Astrocyte (in vitro differentiated cells and primary cell): ENCODE results near the gene SEC62. TPM values are rescaled to one million over a fixed set of nuclear protein-coding genes. Genes with fewer than 3 reads are reported as not detected.

Experiments
- DNase-seq: peaks from one replicate; pipeline ENCODE4 v3.0.0-alpha.2; 2010; ENCODE audit warnings: low read depth
- FAIRE-seq: peaks from 2 replicates; lab custom pipeline; 2011; peaks lifted over from hg19 to GRCh38; lab: Jason Lieb, UNC
- H2AFZ ChIP-seq: 2 replicates; pipeline ENCODE4 v1.6.0; 2012; ENCODE audit warnings: low read depth, low read length, inconsistent platforms
- H3K27ac ChIP-seq: 2 replicates; pipeline ENCODE4 v1.5.1; 2011; ENCODE audit warnings: low read depth, low read length, inconsistent platforms
- H3K27me3 ChIP-seq: 2 replicates; pipeline ENCODE4 v1.6.0; 2011; ENCODE audit warnings: low read length, inconsistent platforms; ENCODE audit not compliant: insufficient read depth
- H3K36me3 ChIP-seq: 2 replicates; pipeline ENCODE4 v1.5.1; 2011; ENCODE audit warnings: low read length, inconsistent platforms; ENCODE audit not compliant: insufficient read depth
- H3K4me1 ChIP-seq: 2 replicates; pipeline ENCODE4 v1.5.1; 2011; ENCODE audit warnings: low read length, inconsistent platforms; ENCODE audit not compliant: insufficient read depth
- H3K4me2 ChIP-seq: 2 replicates; pipeline ENCODE4 v1.6.0; 2012; ENCODE audit warnings: low read length, inconsistent platforms
- H3K4me3 ChIP-seq: 2 replicates; pipeline ENCODE4 v1.5.1; 2011; ENCODE audit warnings: low read depth, mild to moderate bottlenecking, low read length, inconsistent platforms; ENCODE audit not compliant: insufficient read depth
- H3K79me2 ChIP-seq: 2 replicates; pipeline ENCODE4 v1.6.0; 2012; ENCODE audit warnings: mild to moderate bottlenecking, low read length, inconsistent platforms; ENCODE audit not compliant: insufficient read depth
- H3K9ac ChIP-seq: 2 replicates; pipeline ENCODE4 v1.6.0; 2012; ENCODE audit warnings: mild to moderate bottlenecking, low read length, inconsistent platforms
- H3K9me3 ChIP-seq: 2 replicates; pipeline ENCODE4 v1.5.1; 2012; ENCODE audit warnings: low read depth, mild to moderate bottlenecking, low read length, inconsistent platforms; ENCODE audit not compliant: insufficient read depth
- H4K20me1 ChIP-seq: 2 replicates; pipeline ENCODE4 v1.6.0; 2012; ENCODE audit warnings: low read length, inconsistent platforms; ENCODE audit not compliant: insufficient read depth
- H3K27ac Mint-ChIP-seq: one replicate; pipeline ENCODE4 v1.8.0; 2021; ENCODE audit warnings: mild to moderate bottlenecking, mixed read lengths; ENCODE audit not compliant: unreplicated experiment
- H3K27me3 Mint-ChIP-seq: one replicate; pipeline ENCODE4 v1.8.0; 2021; ENCODE audit warnings: low read depth, mixed read lengths; ENCODE audit not compliant: unreplicated experiment
- H3K36me3 Mint-ChIP-seq: one replicate; pipeline ENCODE4 v1.8.0; 2021; ENCODE audit warnings: low read depth, mixed read lengths; ENCODE audit not compliant: unreplicated experiment
- H3K4me1 Mint-ChIP-seq: one replicate; pipeline ENCODE4 v1.8.0; 2021; ENCODE audit warnings: low read depth, mixed read lengths; ENCODE audit not compliant: unreplicated experiment
- H3K4me3 Mint-ChIP-seq: one replicate; pipeline ENCODE4 v1.8.0; 2021; ENCODE audit warnings: mild to moderate bottlenecking, moderate library complexity, mixed read lengths; ENCODE audit not compliant: unreplicated experiment
- H3K9me3 Mint-ChIP-seq: one replicate; pipeline ENCODE4 v1.8.0; 2021; ENCODE audit warnings: mild to moderate bottlenecking, mixed read lengths; ENCODE audit not compliant: unreplicated experiment
- CTCF ChIP-seq: IDR thresholded peaks from 2 replicates; pipeline ENCODE4 v1.5.1; 2011; ENCODE audit warnings: low read depth, mild to moderate bottlenecking, inconsistent platforms, low read length, moderate library complexity; ENCODE audit not compliant: insufficient read depth
- EZH2 ChIP-seq: IDR thresholded peaks from 2 replicates; pipeline ENCODE4 v1.6.1; 2012; ENCODE audit warnings: mild to moderate bottlenecking, low read length, inconsistent platforms; ENCODE audit not compliant: insufficient read depth
- total RNA-seq: library from RNA; stranded (reverse); gene quantifications from 2 replicates; pipeline ENCODE4 v1.2.1, GENCODE V29; 2021

Gene SEC62
- total RNA-seq, 1 donor from 2014 or later, result 117 TPM

- Histone ChIP-seq H3K9ac (no peak overlapping the region), H2AFZ (no peak overlapping the region), H3K27ac (no peak overlapping the region), H3K27me3 (no peaks in the 10 kb centered on the region), H3K4me3 (no peak overlapping the region), H3K4me1 (no peaks in the 10 kb centered on the region), H3K79me2 (no peaks in the 10 kb centered on the region), H3K9me3 (peaks cover 2% of the 10 kb centered on the region), H3K4me2 (no peak overlapping the region), H4K20me1 (peaks cover 4% of the 10 kb centered on the region), H3K36me3 (peaks cover 36% of the 10 kb centered on the region)
- Mint-ChIP-seq H3K9me3 (no peaks in the 10 kb centered on the region), H3K4me1 (peaks cover 5% of the 10 kb centered on the region), H3K4me3 (no peak overlapping the region), H3K36me3 (peaks cover 6% of the 10 kb centered on the region), H3K27ac (no peak overlapping the region), H3K27me3 (no peaks in the 10 kb centered on the region)
- TF ChIP-seq EZH2, result no peak
- no peak for TF ChIP-seq CTCF
- DNase-seq (no peak), FAIRE-seq (no peak)
These were observed 29.5 kb downstream of the SEC62 start for GRCh38 chr3:169996063-169996462.

GRCh38 chr3:169998668-169999131 lies 32.1 kb downstream of the SEC62 start:
- H2AFZ ChIP-seq, result no peak overlapping the region
- H3K4me1 ChIP-seq, result no peaks in the 10 kb centered on the region
- DNase-seq (peak; percentile 80), FAIRE-seq (no peak)
- Mint-ChIP-seq H3K4me1 (peaks cover 5% of the 10 kb centered on the region), H3K9me3 (no peaks in the 10 kb centered on the region), H3K36me3 (peaks cover 2% of the 10 kb centered on the region), H3K4me3 (no peak overlapping the region), H3K27ac (no peak overlapping the region), H3K27me3 (no peaks in the 10 kb centered on the region)
- peaks cover 2% of the 10 kb centered on the region for H3K9me3 ChIP-seq
- H3K79me2 ChIP-seq, result no peaks in the 10 kb centered on the region
- no peak overlapping the region for H3K9ac ChIP-seq
- H3K27me3 ChIP-seq, result no peaks in the 10 kb centered on the region
- H3K27ac ChIP-seq, result no peak overlapping the region
- H3K4me3 ChIP-seq, result no peak overlapping the region
- TF ChIP-seq EZH2, result no peak
- no peak for TF ChIP-seq CTCF
- H3K36me3 ChIP-seq, result peaks cover 13% of the 10 kb centered on the region
- no peaks in the 10 kb centered on the region for H4K20me1 ChIP-seq
- H3K4me2 ChIP-seq, result no peak overlapping the region

- Histone ChIP-seq H3K9ac (no peak overlapping the region), H3K4me2 (no peak overlapping the region), H3K9me3 (peaks cover 2% of the 10 kb centered on the region), H3K27ac (no peak overlapping the region), H3K27me3 (no peaks in the 10 kb centered on the region), H2AFZ (no peak overlapping the region), H3K4me1 (no peaks in the 10 kb centered on the region), H3K4me3 (no peak overlapping the region), H3K79me2 (no peaks in the 10 kb centered on the region), H4K20me1 (no peaks in the 10 kb centered on the region), H3K36me3 (peaks cover 12% of the 10 kb centered on the region)
- TF ChIP-seq CTCF (no peak), EZH2 (no peak)
- H3K27me3 Mint-ChIP-seq, result no peaks in the 10 kb centered on the region
- DNase-seq (no peak), FAIRE-seq (no peak)
- peaks cover 5% of the 10 kb centered on the region for H3K4me1 Mint-ChIP-seq
- H3K9me3 Mint-ChIP-seq, result no peaks in the 10 kb centered on the region
- H3K27ac Mint-ChIP-seq, result no peak overlapping the region
- H3K36me3 Mint-ChIP-seq, result peaks cover 2% of the 10 kb centered on the region
- H3K4me3 Mint-ChIP-seq, result no peak overlapping the region
These were observed 32.8 kb downstream of the SEC62 start for GRCh38 chr3:169999433-169999832.
